HepG2 (cell line): ENCODE results near the gene PLGRKT. TPM values are rescaled to one million over a fixed set of nuclear protein-coding genes. Genes with fewer than 3 reads are reported as not detected.

Source experiments
- ATAC-seq: fragments of 200-7000 bp; cut with Tn5 transposase; 3 replicates; pipeline ENCODE4 v1.9.1; 2020; ENCODE audit warnings: mild to moderate bottlenecking, moderate library complexity
- BruUV-seq: library from RNA; stranded (reverse); fragments of 400-500 nt; replicated peaks from 2 replicates; lab custom pipeline; 2021; lab: Mats Ljungman, UMichigan
- CTCF ChIA-PET: fragments of 300-600 bp; formaldehyde crosslinking; extraction: SDS; loops from one replicate; lab custom pipeline; 2021; ENCODE audit warnings: low total read pairs, inconsistent platforms, low intra/inter-chr PET ratio; lab: Yijun Ruan, JAX
- POLR2A ChIA-PET: fragments of 350-600 bp; sonication (Branson Sonifier 250); formaldehyde crosslinking; loops from one replicate; lab custom pipeline; 2020; ENCODE audit warnings: antibody characterized with exemption, inconsistent platforms; lab: Yijun Ruan, JAX
- DNase-seq: peaks from one replicate; pipeline ENCODE4 v3.0.0-alpha.2; 2015; ENCODE audit warnings: low spot score
- FAIRE-seq: peaks from 3 replicates; lab custom pipeline; 2011; peaks lifted over from hg19 to GRCh38; lab: Jason Lieb, UNC
- H2AFZ ChIP-seq: one replicate; pipeline ENCODE4 v1.6.1; 2011; ENCODE audit warnings: low read length, inconsistent platforms
- H3K27ac ChIP-seq: fragments of 300-600 bp; 3 replicates; pipeline ENCODE4 v1.8.0; 2011; ENCODE audit warnings: mixed run types, mild to moderate bottlenecking, mixed read lengths, low read length, inconsistent platforms; ENCODE audit not compliant: insufficient read depth; ENCODE audit errors: extremely low read length
- H3K27me3 ChIP-seq, 2 experiments: fragments of 200-600 bp in 1 of 2; 2 replicates in 1 of 2; 3 replicates in 1 of 2; pipeline versions ENCODE4 v1.6.0 to v1.8.0; 2011; ENCODE audit warnings: low read length in 2 of 2, mild to moderate bottlenecking in 2 of 2, moderate library complexity in 2 of 2, inconsistent platforms in 1 of 2; ENCODE audit not compliant: insufficient read depth in 2 of 2, control insufficient read depth in 1 of 2
- H3K36me3 ChIP-seq, 2 experiments: fragments of 200-600 bp in 1 of 2; replicated peaks in 1 of 2; 2 replicates in 1 of 2; 3 replicates in 1 of 2; pipeline versions ENCODE4 v1.5.1 to v1.8.0; 2011; ENCODE audit warnings: low read length in 2 of 2, inconsistent platforms in 1 of 2; ENCODE audit not compliant: insufficient read depth in 2 of 2, control insufficient read depth in 1 of 2
- H3K4me1 ChIP-seq: 2 replicates; pipeline ENCODE4 v1.5.1; 2012; ENCODE audit warnings: low read length, inconsistent platforms; ENCODE audit not compliant: insufficient read depth
- H3K4me2 ChIP-seq: 2 replicates; pipeline ENCODE4 v1.6.0; 2011; ENCODE audit warnings: low read depth, low read length, inconsistent platforms
- H3K4me3 ChIP-seq, 3 experiments: fragments of 200-600 bp in 1 of 3; sonication (generic), shearing (Covaris generic) in 1 of 3; replicated peaks in 1 of 3; 2 replicates each; pipeline ENCODE4 v1.5.1; 2011 to 2016; ENCODE audit warnings: low read length in 3 of 3, inconsistent platforms in 2 of 3, low read depth in 2 of 3, mild to moderate bottlenecking in 2 of 3, control low read depth in 1 of 3, mixed read lengths in 1 of 3; ENCODE audit not compliant: insufficient read depth in 1 of 3
- H3K79me2 ChIP-seq: one replicate; pipeline ENCODE4 v1.6.1; 2011; ENCODE audit warnings: low read length, inconsistent platforms; ENCODE audit not compliant: insufficient read depth
- H3K9ac ChIP-seq: 2 replicates; pipeline ENCODE4 v1.6.0; 2011; ENCODE audit warnings: mild to moderate bottlenecking, low read depth, low read length, inconsistent platforms; ENCODE audit not compliant: insufficient read depth
- H3K9me3 ChIP-seq: 2 replicates; pipeline ENCODE4 v1.5.1; 2012; ENCODE audit warnings: mild to moderate bottlenecking, low read length
- H4K20me1 ChIP-seq: 2 replicates; pipeline ENCODE4 v1.6.0; 2011; ENCODE audit warnings: inconsistent platforms, mild to moderate bottlenecking, low read length, moderate library complexity; ENCODE audit not compliant: insufficient read depth
- ARNT2 ChIP-seq: sonication (generic); formaldehyde crosslinking; IDR thresholded peaks from 2 replicates; pipeline ENCODE4 v1.8.0; 2022; ENCODE audit warnings: mild to moderate bottlenecking, low read depth, missing genetic modification reagents, moderate library complexity
- CENPX ChIP-seq: sonication (generic); formaldehyde crosslinking; IDR thresholded peaks from 2 replicates; pipeline ENCODE4 v1.9.0; 2021; ENCODE audit warnings: mild to moderate bottlenecking, missing genetic modification reagents, moderate library complexity
- DRAP1 ChIP-seq: IDR thresholded peaks from 2 replicates; pipeline ENCODE4 v1.6.1; 2016; ENCODE audit warnings: missing genetic modification reagents, missing compliant biosample characterization
- GZF1 ChIP-seq: sonication (generic); formaldehyde crosslinking; IDR thresholded peaks from 2 replicates; pipeline ENCODE4 v1.5.1; 2020; ENCODE audit warnings: mild to moderate bottlenecking, missing genetic modification reagents
- PCBP1 ChIP-seq: fragments of 200-400 bp; formaldehyde crosslinking; IDR thresholded peaks from 2 replicates; pipeline ENCODE4 v1.6.1; 2017; ENCODE audit warnings: mild to moderate bottlenecking, low read depth, low read length, borderline replicate concordance
- PRMT3 ChIP-seq: sonication (generic); formaldehyde crosslinking; IDR thresholded peaks from 2 replicates; pipeline ENCODE4 v1.8.1; 2022; ENCODE audit warnings: low read depth, mild to moderate bottlenecking, moderate library complexity, missing genetic modification reagents, borderline replicate concordance
- SATB2 ChIP-seq: sonication (generic); formaldehyde crosslinking; IDR thresholded peaks from 2 replicates; pipeline ENCODE4 v1.5.0; 2020; ENCODE audit warnings: missing genetic modification reagents
- SOX13 ChIP-seq, 3 experiments: fragments of 450-650 bp in 1 of 3; sonication (generic) in 1 of 3; formaldehyde crosslinking in 1 of 3; IDR thresholded peaks in 2 of 3; conservative IDR thresholded peaks in 1 of 3; 2 replicates each; pipeline versions ENCODE4 v1.5.0 to v1.6.1; 2016 to 2020; ENCODE audit warnings: antibody characterized with exemption in 1 of 3, mild to moderate bottlenecking in 1 of 3, missing compliant biosample characterization in 1 of 3, missing genetic modification reagents in 1 of 3, moderate library complexity in 1 of 3
- ZNF205 ChIP-seq: IDR thresholded peaks from 2 replicates; pipeline ENCODE4 v1.6.1; 2018; ENCODE audit warnings: missing biosample characterization, missing genetic modification reagents
- ZNF777 ChIP-seq: sonication (generic); formaldehyde crosslinking; IDR thresholded peaks from 2 replicates; pipeline ENCODE4 v1.4.0; 2020; ENCODE audit warnings: missing genetic modification reagents
- ZSCAN25 ChIP-seq: sonication (generic); formaldehyde crosslinking; IDR thresholded peaks from 2 replicates; pipeline ENCODE4 v1.8.0; 2022; ENCODE audit warnings: mild to moderate bottlenecking, missing genetic modification reagents
- WGBS: methylation state at CpG from one replicate; pipeline ENCODE4 v1.1.6; 2017; ENCODE audit warnings: low lambda C conversion rate; 5-methylcytosine and 5-hydroxymethylcytosine counted together
- in situ Hi-C: cut with HindIII; loops from 2 replicates; pipeline ENCODE4 v1.10.0; 2017; ENCODE audit warnings: low pct_unique_long_range_greater_than_20kb; ENCODE audit not compliant: extremely low pct_ligation_motif_present
- intact Hi-C: fragments of 100-400 bp; cut with micrococcal nuclease; formaldehyde crosslinking; loops from one replicate; pipeline ENCODE4 v1.10.0; 2022; ENCODE audit not compliant: unreplicated experiment
- polyA plus RNA-seq, 8 experiments: library from polyadenylated mRNA; depleted of rRNA in 3 of 8; stranded (reverse) in 7 of 8; unstranded in 1 of 8; fragments of >200 nt; fragmentation: Illumina TruSeq in 4 of 8; extraction: Trizol in 4 of 8; gene quantifications; 2 replicates each; pipeline versions ENCODE4 v1.2.1 to v1.2.3, GENCODE V29; 2011 to 2016; ENCODE audit warnings: low read depth in 4 of 8, missing spikeins in 1 of 8, mixed read lengths in 1 of 8; ENCODE audit not compliant: insufficient read depth in 1 of 8
- total RNA-seq, 5 experiments: library from RNA; depleted of rRNA; stranded (reverse); fragments of >200 nt; fragmentation: Illumina TruSeq; extraction: Trizol; gene quantifications; 2 replicates each; pipeline ENCODE4 v1.2.3, GENCODE V29; 2016; ENCODE audit warnings: low read depth in 1 of 5

PLGRKT gene
- total and polyA plus RNA-seq, 2 of the 13 experiments (the other 11 are each of a cell fraction or from before 2014, with no cell fraction given), result 5.0 to 15.8 TPM

GRCh38 chr9:5422276-5422675 is 15.4 kb downstream of the PLGRKT start:
- no peak overlapping the region for H3K4me2 ChIP-seq
- DNase-seq (no peak), ATAC-seq (no peak), FAIRE-seq (no peak)
- no peaks in the 10 kb centered on the region for H3K27me3 ChIP-seq
- intact Hi-C loops (no loop called here), in situ Hi-C loops (no loop called here)
- POLR2A ChIA-PET, result no interaction called here
- H3K79me2 ChIP-seq, result no peaks in the 10 kb centered on the region
- no TSS peak for BruUV-seq
- no peak overlapping the region for H3K4me3 ChIP-seq
- no peaks in the 10 kb centered on the region for H3K4me1 ChIP-seq
- H2AFZ ChIP-seq, result no peak overlapping the region
- WGBS, result 97% methylated on average over 1 of the region's 1 CpG
- no peak overlapping the region for H3K27ac ChIP-seq
- H4K20me1 ChIP-seq, result no peaks in the 10 kb centered on the region
- H3K9ac ChIP-seq, result no peak overlapping the region
- H3K9me3 ChIP-seq, result no peaks in the 10 kb centered on the region
- CTCF ChIA-PET, result no interaction called here
- TF ChIP-seq ZNF777 (no peak), PCBP1 (no peak), DRAP1 (CRISPR knock-in tag) (no peak), CENPX (CRISPR knock-in tag) (no peak), PRMT3 (CRISPR knock-in tag) (no peak), SOX13 (IDR thresholded peaks at IDR 0.05) (no peak), SOX13 (CRISPR knock-in tag; conservative IDR thresholded peaks at IDR 0.05 in 1 of 2, IDR thresholded peaks at IDR 0.05 in 1 of 2) (no peak), ZSCAN25 (CRISPR knock-in tag) (no peak), ARNT2 (CRISPR knock-in tag) (no peak), GZF1 (no peak), ZNF205 (CRISPR knock-in tag) (no peak), SATB2 (no peak)
- TF ChIP-seq, all 625 proteins: peak for 0
- H3K36me3 ChIP-seq, result no peaks in the 10 kb centered on the region
